Activated CD4-positive, alpha-beta T cell treated with anti-CD3 and anti-CD28 coated beads, Interleukin-2, amount 10 ng/mL, durations not matched to agents 24 days and 14 days (primary cell): Measurements from ENCODE around the gene UBE2E3. TPM values are rescaled to one million over a fixed set of nuclear protein-coding genes. Genes with fewer than 3 reads are reported as not detected.
"Not testable (repeated sequence)": the region's sequence is repeated elsewhere in the genome, so short reads cannot be mapped to it uniquely, and the experiment has no call there.

Source experiments
- DNase-seq: peaks from one replicate; pipeline ENCODE4 v3.0.0; 2022
- H3K27ac Mint-ChIP-seq: one replicate; pipeline ENCODE4 v1.8.0; 2022; ENCODE audit warnings: mild to moderate bottlenecking, mixed read lengths
- H3K27me3 Mint-ChIP-seq: one replicate; pipeline ENCODE4 v1.8.0; 2022; ENCODE audit warnings: mixed read lengths
- H3K36me3 Mint-ChIP-seq: one replicate; pipeline ENCODE4 v1.8.0; 2022; ENCODE audit warnings: low read depth, mild to moderate bottlenecking, mixed read lengths
- H3K4me1 Mint-ChIP-seq: one replicate; pipeline ENCODE4 v1.8.0; 2021; ENCODE audit warnings: mixed read lengths
- H3K4me3 Mint-ChIP-seq: one replicate; pipeline ENCODE4 v1.8.0; 2022; ENCODE audit warnings: mild to moderate bottlenecking, moderate library complexity, mixed read lengths
- H3K9me3 Mint-ChIP-seq: one replicate; pipeline ENCODE4 v1.8.0; 2021; ENCODE audit warnings: mixed read lengths
- intact Hi-C: fragments of 100-400 bp; cut with micrococcal nuclease; formaldehyde crosslinking; loops from one replicate; pipeline ENCODE4 v1.15.1; 2023
- total RNA-seq: library from RNA; stranded (reverse); gene quantifications from 2 replicates; pipeline ENCODE4 v1.2.3, GENCODE V29; 2022

Gene UBE2E3
- total RNA-seq, result 53.9 and 54.9 TPM in 2 replicates

DNA sequence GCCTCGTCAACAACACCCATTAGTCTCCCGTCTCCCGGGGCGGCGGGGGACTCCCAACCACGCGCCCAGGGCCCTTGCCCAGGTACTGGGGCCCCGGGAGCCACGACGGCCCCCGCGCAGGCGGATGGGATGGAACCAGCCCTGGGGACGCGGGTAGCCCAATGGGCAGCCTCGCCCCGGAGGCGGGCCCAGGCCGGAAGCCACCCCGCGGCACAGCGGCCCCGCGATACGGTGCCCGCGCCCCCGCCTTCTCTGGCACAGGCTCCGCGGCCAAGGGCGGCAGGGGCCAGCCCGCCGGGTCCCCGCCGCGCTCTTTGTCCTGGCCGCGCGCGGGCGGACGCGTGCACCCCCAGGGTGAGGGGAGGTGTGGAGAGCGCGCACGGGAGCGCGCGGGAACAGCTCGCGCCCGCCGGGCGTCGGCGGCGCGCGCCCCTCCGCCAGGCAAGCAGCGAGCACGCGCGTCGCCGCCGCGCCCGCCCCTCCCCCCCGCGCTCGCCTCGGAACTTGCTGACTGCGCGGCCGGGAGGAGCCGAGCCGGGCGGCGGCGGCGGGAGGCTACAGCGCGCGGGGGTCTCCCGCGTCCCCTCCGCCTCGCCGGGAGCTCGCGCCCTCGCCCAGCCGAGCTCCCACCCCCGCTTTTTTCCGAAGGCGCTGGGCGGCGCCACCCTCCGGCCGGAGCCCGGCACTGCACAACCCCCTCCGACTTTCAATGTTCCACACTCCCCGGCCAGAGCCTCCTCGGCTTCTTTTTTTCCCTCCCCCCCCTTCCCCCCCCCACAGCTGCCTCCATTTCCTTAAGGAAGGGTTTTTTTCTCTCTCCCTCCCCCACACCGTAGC is at the start of gene UBE2E3:
Gene UBE2E3 (plus strand): TSS at position 500 of the 837 bp plus-strand sequence. CDS start 1,438 bp downstream, outside the sequence.
- Mint-ChIP-seq H3K4me1 (peaks cover 34% of the 10 kb centered on the region), H3K27me3 (peaks cover 38% of the 10 kb centered on the region), H3K27ac (peak within 1 kb of the TSS; percentile 97), H3K4me3 (peak within 1 kb of the TSS; percentile 89), H3K36me3 (peaks cover 18% of the 10 kb centered on the region), H3K9me3 (no peaks in the 10 kb centered on the region)
- peak; percentile 94 for DNase-seq
- intact Hi-C loops, result loop anchor here (2.0 to 5.0 kb wide), 5 partner anchors 72 to 974 kb away; partner anchors contain the start of genes CWC22, ITGA4 and ITPRID2

DNA sequence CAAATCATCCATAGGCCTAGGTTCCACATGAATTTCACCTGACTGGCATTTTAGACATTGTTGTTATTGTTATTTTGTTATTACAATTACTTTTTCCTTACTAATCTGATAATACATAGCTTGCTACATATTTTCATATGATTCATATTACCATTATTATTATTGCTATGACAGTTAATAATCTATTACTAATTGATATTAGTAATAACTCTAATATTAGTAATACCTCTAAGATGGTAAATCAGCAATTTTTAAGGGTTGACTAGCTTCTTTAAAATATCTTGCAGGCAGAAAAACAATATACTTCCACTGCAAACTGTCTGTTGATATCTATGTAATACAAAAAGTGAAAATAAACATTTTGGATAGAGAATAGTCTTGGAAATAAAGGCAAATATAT is 48.6 kb upstream of the UBE2E3 start:
- intact Hi-C loops, result no loop called here

DNA sequence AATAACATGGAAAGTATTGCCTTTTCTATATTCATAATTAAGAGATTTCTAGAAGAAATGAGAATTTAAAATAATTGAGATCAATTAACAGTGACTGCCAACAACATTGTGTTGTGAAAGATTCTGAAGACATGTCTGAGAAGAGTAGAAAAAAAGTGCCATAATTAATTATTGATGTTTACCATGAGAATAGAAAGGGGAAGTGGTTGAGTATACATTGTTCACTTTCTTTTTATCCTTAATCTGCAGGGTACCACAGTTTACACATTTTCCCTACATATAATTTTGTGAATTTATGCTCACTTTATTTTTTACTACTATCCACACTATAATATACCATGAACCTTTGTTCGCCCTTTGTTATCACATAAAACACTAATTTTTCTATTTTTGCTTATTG is 47.1 kb upstream of the UBE2E3 start:
- H3K9me3 Mint-ChIP-seq, result peaks cover 4% of the 10 kb centered on the region
- H3K27me3 Mint-ChIP-seq, result peaks cover 12% of the 10 kb centered on the region
- DNase-seq, result no peak
- intact Hi-C loops, result no loop called here
- H3K4me3 Mint-ChIP-seq, result no peak overlapping the region
- H3K27ac Mint-ChIP-seq, result no peak overlapping the region
- peaks cover 4% of the 10 kb centered on the region for H3K4me1 Mint-ChIP-seq
- H3K36me3 Mint-ChIP-seq, result no peaks in the 10 kb centered on the region

More for the DNA sequence above, 48.6 kb upstream of the UBE2E3 start:
- Mint-ChIP-seq H3K27me3 (peaks cover 13% of the 10 kb centered on the region), H3K4me1 (no peaks in the 10 kb centered on the region), H3K36me3 (no peaks in the 10 kb centered on the region), H3K27ac (no peak overlapping the region), H3K4me3 (no peak overlapping the region), H3K9me3 (no peaks in the 10 kb centered on the region)
- DNase-seq, result no peak

DNA sequence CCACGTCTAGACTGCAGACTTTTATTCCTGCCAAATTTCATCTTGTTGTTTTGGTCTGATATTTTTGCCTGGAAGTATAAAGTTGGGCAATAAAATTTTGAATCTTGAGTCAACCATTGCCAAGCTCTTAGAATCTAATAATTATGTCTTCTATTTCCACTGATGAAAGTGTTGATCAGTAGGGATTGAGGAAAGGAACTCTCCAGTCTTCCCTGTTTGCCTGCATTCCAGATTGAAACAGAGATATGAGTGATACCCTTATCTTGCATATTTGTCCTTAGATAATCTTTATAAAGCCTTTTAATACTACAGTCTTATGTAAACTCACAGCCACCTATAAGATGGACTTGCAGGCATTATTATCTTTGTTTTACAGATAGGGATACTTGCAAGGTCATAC is 45.5 kb upstream of the UBE2E3 start:
- intact Hi-C loops, result no loop called here
- no peak overlapping the region for H3K27ac Mint-ChIP-seq
- DNase-seq, result no peak
- H3K4me3 Mint-ChIP-seq, result no peak overlapping the region
- H3K9me3 Mint-ChIP-seq, result peaks cover 5% of the 10 kb centered on the region
- no peaks in the 10 kb centered on the region for H3K36me3 Mint-ChIP-seq
- peaks cover 4% of the 10 kb centered on the region for H3K4me1 Mint-ChIP-seq
- H3K27me3 Mint-ChIP-seq, result peaks cover 11% of the 10 kb centered on the region

DNA sequence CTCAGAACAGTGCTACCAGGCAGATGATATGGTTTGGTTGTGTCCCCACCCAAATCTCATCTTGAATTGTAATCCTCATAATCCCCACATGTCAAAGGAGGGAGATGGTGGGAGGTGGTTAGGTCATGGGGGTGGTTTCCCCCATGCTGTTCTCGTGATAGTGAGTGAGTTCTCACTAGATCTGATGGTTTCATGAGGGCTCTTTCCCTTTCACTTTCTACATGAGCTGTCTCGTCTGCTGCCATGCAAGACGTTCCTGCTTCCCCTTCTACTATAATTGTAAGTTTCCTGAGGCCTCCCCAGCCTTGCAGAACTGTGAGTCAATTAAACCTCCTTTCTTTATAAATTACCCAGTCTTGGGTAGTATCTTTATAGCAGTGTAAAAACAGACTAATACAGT is 42.9 kb upstream of the UBE2E3 start:
- H3K4me1 Mint-ChIP-seq, intact Hi-C loops, H3K4me3 Mint-ChIP-seq, H3K27ac Mint-ChIP-seq, H3K9me3 Mint-ChIP-seq, H3K36me3 Mint-ChIP-seq: not testable (repeated sequence)
- DNase-seq, result peak; percentile 71
- peaks cover 11% of the 10 kb centered on the region for H3K27me3 Mint-ChIP-seq

DNA sequence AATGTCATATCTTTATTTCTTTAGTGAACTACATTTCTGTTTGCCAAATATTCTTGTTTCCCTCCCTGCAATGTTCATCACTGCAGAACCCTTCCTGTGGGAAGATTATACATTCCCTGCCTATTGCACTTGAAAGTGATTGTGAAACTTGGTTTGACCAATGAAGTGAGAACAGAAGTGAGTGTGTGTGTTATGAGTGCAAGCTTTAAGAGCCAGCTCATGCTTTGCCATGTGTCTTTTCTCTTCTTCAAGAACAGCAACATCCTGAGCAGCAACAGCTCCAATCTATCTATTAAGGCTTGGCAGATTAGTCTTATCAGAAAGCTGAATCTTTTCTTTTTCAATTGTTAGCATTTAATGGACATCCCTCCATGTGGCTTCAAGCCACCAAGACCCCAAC is 42.0 kb upstream of the UBE2E3 start:
- Mint-ChIP-seq H3K36me3 (no peaks in the 10 kb centered on the region), H3K27ac (no peak overlapping the region), H3K27me3 (peaks cover 11% of the 10 kb centered on the region), H3K4me1 (peaks cover 4% of the 10 kb centered on the region), H3K4me3 (no peak overlapping the region), H3K9me3 (peaks cover 8% of the 10 kb centered on the region)
- intact Hi-C loops, result no loop called here
- DNase-seq, result no peak

DNA sequence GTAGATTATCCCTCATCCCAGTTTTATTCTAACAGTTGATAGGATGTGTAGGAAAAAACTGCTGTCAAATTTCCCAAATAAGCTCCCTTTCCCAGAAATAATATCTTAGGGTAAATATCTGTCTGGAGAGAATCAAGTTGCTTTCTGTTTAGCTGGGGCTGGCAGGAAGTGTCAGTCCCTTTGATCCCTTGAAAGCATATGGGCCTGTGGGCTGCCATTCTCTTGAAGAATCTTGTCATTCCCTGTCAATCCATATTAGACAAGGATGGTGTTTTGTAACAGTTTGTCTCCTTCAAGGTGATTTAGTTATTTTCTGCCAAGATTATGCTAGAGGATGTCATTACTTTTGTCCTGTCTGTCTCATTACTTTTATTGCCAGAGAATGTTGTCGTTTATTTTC is 37.1 kb upstream of the UBE2E3 start:
- DNase-seq, result no peak
- intact Hi-C loops, result no loop called here
- Mint-ChIP-seq H3K9me3 (peaks cover 4% of the 10 kb centered on the region), H3K36me3 (no peaks in the 10 kb centered on the region), H3K4me1 (no peaks in the 10 kb centered on the region), H3K4me3 (no peak overlapping the region), H3K27ac (no peak overlapping the region), H3K27me3 (peaks cover 12% of the 10 kb centered on the region)

DNA sequence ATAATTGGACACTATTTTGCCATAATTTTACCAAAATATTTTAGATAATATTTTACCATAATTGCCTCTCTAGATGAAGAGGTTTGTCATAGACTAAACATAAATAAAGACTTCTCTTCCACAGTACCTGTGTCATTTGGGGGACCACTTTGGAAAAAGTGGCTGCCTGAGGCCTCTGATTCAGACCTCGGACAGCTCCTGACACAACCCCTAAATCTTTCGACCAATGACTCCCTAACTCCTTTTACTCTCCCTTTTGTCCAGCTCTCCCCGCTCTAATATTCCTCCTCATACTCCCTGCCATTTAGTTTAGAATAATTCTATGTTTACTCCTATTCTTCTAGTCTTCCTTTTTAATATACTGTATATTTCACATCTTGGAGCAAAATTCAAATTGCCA is 36.0 kb upstream of the UBE2E3 start:
- no peak overlapping the region for H3K4me3 Mint-ChIP-seq
- no peaks in the 10 kb centered on the region for H3K4me1 Mint-ChIP-seq
- H3K27ac Mint-ChIP-seq, result no peak overlapping the region
- H3K36me3 Mint-ChIP-seq, result no peaks in the 10 kb centered on the region
- no peak for DNase-seq
- intact Hi-C loops, result no loop called here
- peaks cover 4% of the 10 kb centered on the region for H3K9me3 Mint-ChIP-seq
- peaks cover 13% of the 10 kb centered on the region for H3K27me3 Mint-ChIP-seq

DNA sequence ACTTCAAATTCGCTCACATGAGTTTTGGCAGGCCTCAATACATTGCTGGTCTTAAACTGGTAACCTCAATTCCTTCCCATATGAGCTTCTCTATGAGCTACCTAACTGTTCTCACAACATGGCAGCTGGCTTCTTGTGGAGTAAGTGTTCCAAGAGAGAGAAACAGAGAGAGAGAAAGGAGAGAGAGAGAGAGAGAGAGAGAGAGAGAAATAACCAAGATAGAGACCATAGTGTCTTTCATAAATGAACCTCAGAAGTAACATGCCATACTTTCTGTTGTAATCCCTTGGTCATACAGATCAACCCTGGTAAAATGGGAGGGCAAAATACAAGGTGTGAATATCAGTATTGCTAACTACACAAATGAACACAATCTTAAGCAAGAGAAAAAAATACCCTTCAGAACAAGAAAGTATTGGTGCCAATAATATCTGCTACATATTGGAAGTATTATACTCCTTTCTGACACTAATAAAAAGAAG is 33.2 kb upstream of the UBE2E3 start:
- Mint-ChIP-seq H3K27ac (no peak overlapping the region), H3K9me3 (no peaks in the 10 kb centered on the region), H3K36me3 (no peaks in the 10 kb centered on the region), H3K4me3 (no peak overlapping the region), H3K4me1 (no peaks in the 10 kb centered on the region), H3K27me3 (peaks cover 20% of the 10 kb centered on the region)
- intact Hi-C loops, result no loop called here
- no peak for DNase-seq

DNA sequence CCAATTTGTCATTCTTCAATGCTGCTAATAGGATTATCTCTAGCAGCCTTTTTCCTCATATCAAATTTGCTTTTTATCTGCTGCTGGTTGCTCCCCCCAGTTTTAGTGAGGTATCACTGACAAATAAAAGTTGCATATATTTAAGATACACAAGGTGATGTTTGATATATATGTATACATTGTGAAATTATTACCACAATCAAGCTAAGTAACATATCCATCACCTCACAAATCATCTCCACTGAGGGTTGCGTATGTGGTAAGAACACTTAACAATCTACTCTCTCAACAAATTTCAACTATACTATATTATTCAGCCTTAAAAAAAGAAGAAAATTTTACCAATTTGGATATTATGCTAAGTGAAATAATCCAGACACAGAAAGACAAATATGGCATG is 30.5 kb upstream of the UBE2E3 start:
- Mint-ChIP-seq H3K4me3 (no peak overlapping the region), H3K4me1 (no peaks in the 10 kb centered on the region), H3K9me3 (no peaks in the 10 kb centered on the region), H3K27me3 (peaks cover 28% of the 10 kb centered on the region), H3K36me3 (no peaks in the 10 kb centered on the region), H3K27ac (no peak overlapping the region)
- intact Hi-C loops, result no loop called here
- no peak for DNase-seq

DNA sequence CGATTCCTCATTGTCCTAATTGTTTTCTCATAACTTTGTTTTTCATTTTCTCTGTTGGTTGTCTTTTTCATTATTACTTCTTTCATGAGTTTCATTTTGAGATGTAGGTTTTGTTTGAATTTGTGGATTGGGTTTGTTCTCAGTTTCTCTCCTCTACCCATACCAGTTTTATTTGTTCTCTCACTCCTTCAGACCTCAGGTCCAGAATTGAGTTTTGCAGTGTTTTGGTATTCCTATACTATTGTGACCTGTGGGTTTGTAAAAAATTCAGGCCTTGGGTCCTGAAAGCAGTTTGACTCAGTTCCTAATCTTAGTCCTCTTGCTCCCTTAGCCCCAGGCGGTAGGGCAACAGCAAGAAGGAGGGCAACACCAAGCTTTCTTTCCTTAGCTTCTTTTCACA is 28.3 kb upstream of the UBE2E3 start:
- Mint-ChIP-seq H3K27me3 (peaks cover 37% of the 10 kb centered on the region), H3K4me1 (no peaks in the 10 kb centered on the region), H3K4me3 (no peak overlapping the region), H3K27ac (no peak overlapping the region), H3K9me3 (no peaks in the 10 kb centered on the region), H3K36me3 (no peaks in the 10 kb centered on the region)
- DNase-seq, result no peak
- intact Hi-C loops, result no loop called here

DNA sequence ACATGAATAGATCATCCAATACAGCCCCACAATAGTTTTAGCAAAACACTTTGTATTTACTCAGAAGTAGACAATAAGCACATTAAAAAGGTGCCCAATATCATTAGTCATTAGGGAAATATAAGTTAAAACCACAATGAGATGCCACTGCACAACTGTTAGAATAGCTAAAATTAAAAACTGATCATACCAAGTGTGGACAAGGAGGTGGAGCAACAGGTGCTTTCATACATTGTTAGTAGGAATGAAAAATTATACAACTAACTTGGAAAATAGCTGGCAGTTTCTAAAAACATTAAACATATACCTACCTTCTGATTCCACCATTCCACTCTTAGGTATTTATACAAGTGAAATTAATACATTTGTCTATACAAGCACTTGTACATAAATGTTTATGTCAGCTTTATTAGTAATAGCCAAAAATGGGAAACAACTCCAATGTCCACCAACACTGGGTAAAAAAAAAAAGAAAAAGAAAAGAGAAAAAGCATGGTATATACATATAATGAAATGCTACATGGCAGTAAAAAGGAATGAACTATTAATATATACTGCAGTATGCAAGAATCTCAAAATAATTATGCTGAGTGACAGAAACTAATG is 27.6 kb upstream of the UBE2E3 start:
- intact Hi-C loops, result no loop called here
- Mint-ChIP-seq H3K27ac (no peak overlapping the region), H3K9me3 (no peaks in the 10 kb centered on the region), H3K4me3 (no peak overlapping the region), H3K27me3 (peaks cover 36% of the 10 kb centered on the region), H3K36me3 (no peaks in the 10 kb centered on the region), H3K4me1 (no peaks in the 10 kb centered on the region)
- DNase-seq, result no peak

DNA sequence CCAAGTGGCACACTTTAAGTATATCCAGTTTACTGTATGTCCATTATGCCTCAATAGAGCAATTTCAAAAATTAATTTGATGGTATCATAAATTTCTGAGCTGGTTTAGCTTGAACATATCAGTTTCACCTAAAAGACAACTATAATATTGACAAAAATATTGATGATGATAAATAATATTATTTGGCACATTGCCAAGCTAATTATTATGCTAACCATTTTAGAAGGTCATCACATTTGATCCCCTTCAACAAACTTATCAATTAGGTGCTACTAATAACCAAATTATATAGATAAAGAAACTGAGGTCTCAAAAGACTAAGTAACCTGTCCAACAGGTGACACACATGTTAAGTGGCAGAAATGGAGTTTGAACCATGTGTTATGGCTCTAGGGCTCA is 26.9 kb upstream of the UBE2E3 start:
- no peak overlapping the region for H3K4me3 Mint-ChIP-seq
- no peaks in the 10 kb centered on the region for H3K9me3 Mint-ChIP-seq
- intact Hi-C loops, result no loop called here
- H3K27me3 Mint-ChIP-seq, result peaks cover 38% of the 10 kb centered on the region
- DNase-seq, result no peak
- H3K36me3 Mint-ChIP-seq, result no peaks in the 10 kb centered on the region
- no peaks in the 10 kb centered on the region for H3K4me1 Mint-ChIP-seq
- no peak overlapping the region for H3K27ac Mint-ChIP-seq

DNA sequence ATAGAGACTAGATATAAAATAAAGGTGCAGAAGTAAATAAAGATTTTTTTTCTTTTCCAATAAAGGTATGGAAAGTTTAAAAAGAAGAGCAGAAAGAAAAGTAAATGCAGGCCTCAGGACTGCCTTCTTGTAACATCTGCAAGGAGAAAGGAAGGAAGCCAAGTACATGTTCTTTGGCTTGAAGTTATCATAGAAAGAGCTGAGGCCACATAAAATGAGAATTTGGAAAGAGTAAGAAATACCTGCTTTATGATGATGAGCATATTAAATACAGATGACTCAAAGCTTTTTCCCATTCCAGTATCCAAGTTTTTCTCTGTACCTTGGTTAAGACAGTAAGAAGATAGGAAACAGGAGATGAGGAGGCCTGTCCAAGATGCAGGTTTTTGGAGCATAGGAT is 25.3 kb upstream of the UBE2E3 start:
- Mint-ChIP-seq H3K9me3 (no peaks in the 10 kb centered on the region), H3K36me3 (no peaks in the 10 kb centered on the region), H3K27ac (no peak overlapping the region), H3K4me3 (no peak overlapping the region), H3K27me3 (peaks cover 38% of the 10 kb centered on the region), H3K4me1 (no peaks in the 10 kb centered on the region)
- intact Hi-C loops, result no loop called here
- DNase-seq, result no peak
